Right atrium auricular region (tissue), 2 donors: ENCODE data around the gene NELFB. TPM values are rescaled to one million over a fixed set of nuclear protein-coding genes. Genes with fewer than 3 reads are reported as not detected.

ENCODE experiments used
- DNase-seq: peaks from one replicate; pipeline ENCODE4 v3.0.0-alpha.2; 2019; ENCODE audit warnings: low spot score
- H3K27ac ChIP-seq, 2 donors: fragments of 200-600 bp; sonication (generic); 1 replicate in 1 of 2; 2 replicates in 1 of 2; pipeline ENCODE4 v1.5.1; 2016 to 2019
- H3K27me3 ChIP-seq, 2 donors: fragments of 200-600 bp; sonication (generic); one replicate each; pipeline versions ENCODE4 v1.5.1 to v1.6.0; 2017 to 2019
- H3K36me3 ChIP-seq: fragments of 200-600 bp; sonication (generic); one replicate; pipeline ENCODE4 v1.5.1; 2016
- H3K4me1 ChIP-seq, 2 donors: fragments of 200-600 bp; sonication (generic); one replicate each; pipeline versions ENCODE4 v1.5.1 to v1.6.0; 2017 to 2019
- H3K4me3 ChIP-seq, 2 donors: fragments of 200-600 bp; sonication (generic); 1 replicate in 1 of 2; 2 replicates in 1 of 2; pipeline ENCODE4 v1.5.1; 2017 to 2019; ENCODE audit warnings: mild to moderate bottlenecking in 1 of 2, moderate library complexity in 1 of 2
- H3K9me3 ChIP-seq, 2 donors: fragments of 200-600 bp; sonication (generic); one replicate each; pipeline ENCODE4 v1.5.1; 2019
- total RNA-seq, 2 donors: library from RNA; depleted of rRNA; stranded (reverse); fragments of >200 nt; gene quantifications; one replicate each; pipeline ENCODE4 v1.1.0, GENCODE V29; 2016
- TF ChIP-seq, protein P1 (sequence below), 2 donors: fragments of 200-600 bp; sonication (generic); IDR thresholded peaks; one replicate each; pipeline ENCODE4 v1.5.1; 2019; ENCODE audit warnings: antibody characterized with exemption in 2 of 2

Gene NELFB
- total RNA-seq, 2 donors from 2014 or later, result 30.0 to 38.0 TPM

DNA sequence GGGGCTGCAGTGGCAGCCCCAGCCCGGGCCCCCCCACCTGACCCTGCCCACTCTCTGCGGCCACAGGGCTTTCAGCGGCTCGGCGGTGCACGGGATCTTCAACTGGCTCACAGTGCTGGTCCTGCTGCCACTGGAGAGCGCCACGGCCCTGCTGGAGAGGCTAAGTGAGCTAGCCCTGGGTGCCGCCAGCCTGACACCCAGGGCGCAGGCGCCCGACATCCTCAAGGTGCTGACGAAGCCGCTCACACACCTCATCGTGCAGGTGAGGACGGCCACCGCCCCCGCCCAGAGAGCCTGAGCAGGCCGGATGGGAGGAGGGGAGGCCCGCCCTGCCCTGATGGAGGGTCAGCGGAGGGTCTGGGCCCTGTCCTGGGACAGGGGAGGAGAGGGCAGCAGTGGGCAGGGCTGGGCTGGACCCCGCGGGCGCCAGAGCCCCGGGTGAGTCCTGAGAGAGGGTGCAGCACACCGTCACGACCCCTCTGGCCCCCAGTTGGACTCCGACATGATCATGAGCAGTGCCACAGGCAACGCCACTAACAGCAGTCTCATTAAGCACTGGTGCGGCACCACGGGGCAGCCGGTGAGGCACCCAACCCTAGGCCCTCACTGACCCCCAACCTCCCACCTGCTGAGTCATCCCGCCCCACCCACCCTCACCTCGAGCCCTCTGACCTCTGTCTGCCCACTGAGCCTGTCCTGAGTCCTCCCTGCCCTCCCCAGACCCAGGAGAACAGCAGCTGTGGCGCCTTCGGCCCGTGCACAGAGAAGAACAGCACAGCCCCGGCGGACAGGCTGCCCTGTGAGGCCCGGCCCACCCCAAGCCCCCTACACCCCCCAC is 21.8 kb upstream of the NELFB start:
- no peak overlapping the region for H3K27ac ChIP-seq
- H3K27me3 ChIP-seq, result peaks cover 3 to 5% of the 10 kb centered on the region in 2 donors

DNA sequence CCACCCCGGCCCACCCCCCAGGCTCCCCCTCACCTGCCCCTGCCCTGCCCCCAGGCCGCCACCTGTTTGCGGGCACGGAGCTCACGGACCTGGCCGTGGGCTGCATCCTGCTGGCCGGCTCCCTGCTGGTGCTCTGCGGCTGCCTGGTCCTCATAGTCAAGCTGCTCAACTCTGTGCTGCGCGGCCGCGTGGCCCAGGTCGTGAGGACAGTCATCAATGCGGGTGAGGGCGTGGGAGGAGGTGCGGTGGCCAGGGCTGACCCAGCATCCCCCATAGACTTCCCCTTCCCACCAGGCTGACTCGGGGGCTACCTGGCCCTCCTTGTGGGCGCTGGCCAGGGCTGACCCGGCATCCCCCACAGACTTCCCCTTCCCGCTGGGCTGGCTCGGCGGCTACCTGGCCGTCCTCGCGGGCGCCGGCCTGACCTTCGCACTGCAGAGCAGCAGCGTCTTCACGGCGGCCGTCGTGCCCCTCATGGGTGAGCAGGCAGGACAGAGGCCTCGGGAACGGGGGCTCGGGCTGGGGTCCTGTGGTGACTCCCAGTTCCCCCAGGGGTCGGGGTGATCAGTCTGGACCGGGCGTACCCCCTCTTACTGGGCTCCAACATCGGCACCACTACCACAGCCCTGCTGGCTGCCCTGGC is 21.0 kb upstream of the NELFB start:
- no peak overlapping the region for H3K27ac ChIP-seq
- H3K36me3 ChIP-seq, result no peaks in the 10 kb centered on the region
- no peaks in the 10 kb centered on the region for H3K9me3 ChIP-seq
- H3K4me3 ChIP-seq, result no peak overlapping the region
- TF ChIP-seq, protein P1, sequence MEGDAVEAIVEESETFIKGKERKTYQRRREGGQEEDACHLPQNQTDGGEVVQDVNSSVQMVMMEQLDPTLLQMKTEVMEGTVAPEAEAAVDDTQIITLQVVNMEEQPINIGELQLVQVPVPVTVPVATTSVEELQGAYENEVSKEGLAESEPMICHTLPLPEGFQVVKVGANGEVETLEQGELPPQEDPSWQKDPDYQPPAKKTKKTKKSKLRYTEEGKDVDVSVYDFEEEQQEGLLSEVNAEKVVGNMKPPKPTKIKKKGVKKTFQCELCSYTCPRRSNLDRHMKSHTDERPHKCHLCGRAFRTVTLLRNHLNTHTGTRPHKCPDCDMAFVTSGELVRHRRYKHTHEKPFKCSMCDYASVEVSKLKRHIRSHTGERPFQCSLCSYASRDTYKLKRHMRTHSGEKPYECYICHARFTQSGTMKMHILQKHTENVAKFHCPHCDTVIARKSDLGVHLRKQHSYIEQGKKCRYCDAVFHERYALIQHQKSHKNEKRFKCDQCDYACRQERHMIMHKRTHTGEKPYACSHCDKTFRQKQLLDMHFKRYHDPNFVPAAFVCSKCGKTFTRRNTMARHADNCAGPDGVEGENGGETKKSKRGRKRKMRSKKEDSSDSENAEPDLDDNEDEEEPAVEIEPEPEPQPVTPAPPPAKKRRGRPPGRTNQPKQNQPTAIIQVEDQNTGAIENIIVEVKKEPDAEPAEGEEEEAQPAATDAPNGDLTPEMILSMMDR (IDR thresholded peaks at IDR 0.05), result no peak
- DNase-seq, result no peak
- H3K27me3 ChIP-seq, result peaks cover 3 to 4% of the 10 kb centered on the region in 2 donors
- H3K4me1 ChIP-seq, result peaks cover 0 to 38% of the 10 kb centered on the region in 2 donors

More for the DNA sequence above, 21.8 kb upstream of the NELFB start:
- DNase-seq, result no peak
- H3K4me3 ChIP-seq, result no peak overlapping the region
- no peaks in the 10 kb centered on the region for H3K36me3 ChIP-seq
- H3K9me3 ChIP-seq, result no peaks in the 10 kb centered on the region
- H3K4me1 ChIP-seq, result peaks cover 0 to 29% of the 10 kb centered on the region in 2 donors
- TF ChIP-seq, protein P1 (IDR thresholded peaks at IDR 0.05), result no peak

DNA sequence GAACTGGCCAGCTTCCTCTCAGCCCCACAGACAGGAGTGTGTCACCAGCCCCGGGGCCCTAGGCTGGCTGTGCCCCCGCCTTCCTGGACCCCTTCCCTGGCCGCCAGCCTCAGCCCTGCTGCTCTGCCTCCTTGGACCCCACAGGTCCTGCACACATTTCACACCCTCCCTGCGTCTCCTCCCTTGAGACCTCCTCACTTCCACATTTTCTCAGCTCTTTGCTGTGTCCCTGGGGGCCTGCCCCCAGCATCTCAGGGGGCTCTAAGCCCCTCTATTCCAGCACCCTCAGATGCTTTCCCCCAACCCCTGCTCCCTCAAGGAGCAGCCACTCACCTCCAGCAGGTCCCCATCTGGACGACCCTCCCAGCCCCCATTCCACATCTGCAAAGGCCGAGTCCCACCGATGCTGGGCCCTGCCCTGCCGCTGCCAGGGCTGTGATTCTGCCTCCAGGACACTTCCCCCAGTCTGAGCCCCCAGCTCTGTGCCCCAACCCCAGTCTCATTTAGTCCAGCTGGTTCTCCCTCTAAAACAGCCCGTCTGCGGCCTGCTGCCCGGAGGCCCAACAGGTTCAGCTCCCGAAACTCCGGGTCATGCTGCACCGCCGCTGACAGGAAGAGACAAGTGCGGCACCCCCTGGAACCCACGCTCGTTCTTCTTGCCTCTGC is 20.2 kb upstream of the NELFB start:
- TF ChIP-seq, protein P1 (IDR thresholded peaks at IDR 0.05), result no peak
- Histone ChIP-seq H3K27ac (no peak overlapping the region), H3K27me3 (peaks cover 0 to 4% of the 10 kb centered on the region in 2 donors), H3K9me3 (no peaks in the 10 kb centered on the region), H3K36me3 (no peaks in the 10 kb centered on the region), H3K4me3 (no peak overlapping the region), H3K4me1 (peaks cover 0 to 45% of the 10 kb centered on the region in 2 donors)
- no peak for DNase-seq

DNA sequence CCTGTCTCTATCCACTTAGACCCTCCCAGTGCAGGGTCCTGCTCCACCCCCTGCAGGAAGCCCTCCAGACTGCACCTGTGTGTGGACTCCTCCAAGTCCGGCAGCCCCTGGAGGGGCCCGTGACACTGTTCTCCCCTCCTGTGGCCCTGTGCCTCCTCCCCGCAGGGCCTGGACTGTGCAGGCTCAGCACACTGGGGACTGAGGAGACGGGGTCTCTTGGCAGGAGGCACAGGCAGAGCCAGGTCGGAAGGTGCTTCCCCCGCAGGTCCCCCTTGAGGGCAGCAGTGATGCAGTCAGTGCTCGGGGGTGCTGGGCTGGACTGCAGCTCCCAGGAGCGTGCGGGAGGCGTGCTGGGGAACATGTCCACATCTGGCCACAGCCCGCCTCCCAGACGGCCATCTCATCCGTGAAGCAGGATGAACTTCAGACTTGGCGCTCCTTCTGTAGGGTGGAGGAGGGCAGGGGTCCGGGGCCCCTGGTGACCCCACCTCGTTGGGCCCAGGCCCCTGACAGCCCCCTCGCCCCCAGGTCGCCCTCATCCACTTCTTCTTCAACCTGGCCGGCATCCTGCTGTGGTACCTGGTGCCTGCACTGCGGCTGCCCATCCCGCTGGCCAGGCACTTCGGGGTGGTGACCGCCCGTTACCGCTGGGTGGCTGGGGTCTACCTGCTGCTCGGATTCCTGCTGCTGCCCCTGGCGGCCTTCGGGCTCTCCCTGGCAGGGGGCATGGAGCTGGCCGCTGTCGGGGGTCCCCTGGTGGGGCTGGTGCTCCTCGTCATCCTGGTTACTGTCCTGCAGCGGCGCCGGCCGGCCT is 19.5 kb upstream of the NELFB start:
- DNase-seq, result no peak
- Histone ChIP-seq H3K4me3 (peak overlapping the region in 1 of 2 donors; percentile 32), H3K9me3 (no peaks in the 10 kb centered on the region), H3K4me1 (peaks cover 0 to 47% of the 10 kb centered on the region in 2 donors), H3K27me3 (peaks cover 0 to under 1% of the 10 kb centered on the region in 2 donors), H3K27ac (peak overlapping the region; percentile 12 to 23), H3K36me3 (no peaks in the 10 kb centered on the region)
- TF ChIP-seq, protein P1 (IDR thresholded peaks at IDR 0.05), result no peak

DNA sequence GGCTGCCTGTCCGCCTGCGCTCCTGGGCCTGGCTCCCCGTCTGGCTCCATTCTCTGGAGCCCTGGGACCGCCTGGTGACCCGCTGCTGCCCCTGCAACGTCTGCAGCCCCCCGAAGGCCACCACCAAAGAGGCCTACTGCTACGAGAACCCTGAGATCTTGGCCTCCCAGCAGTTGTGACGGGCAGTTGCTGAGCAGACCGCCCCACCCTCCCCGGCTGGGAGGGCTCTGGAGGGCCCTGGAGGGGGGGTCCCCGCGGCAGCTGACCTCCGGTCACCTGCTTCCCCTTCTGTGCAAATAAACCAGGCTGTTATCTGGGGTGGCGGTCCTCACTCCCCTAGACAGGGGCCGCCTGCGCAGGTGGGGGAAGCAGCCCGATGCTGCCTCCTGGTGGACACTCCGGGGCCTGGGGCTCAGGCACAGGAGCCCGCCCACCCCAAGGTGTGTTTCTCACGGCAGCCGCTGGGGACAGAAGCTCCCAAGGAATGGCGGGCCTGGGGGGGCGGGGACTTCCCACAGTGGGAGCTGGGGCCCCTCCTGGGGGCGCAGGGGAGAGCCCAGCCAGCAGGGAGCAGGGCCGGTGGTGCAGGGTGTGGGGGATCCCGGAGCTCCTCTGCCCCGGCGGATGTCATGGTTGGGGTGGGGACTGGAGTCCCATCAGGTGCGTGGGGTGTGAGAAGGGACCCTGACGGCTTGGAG is 18.7 kb upstream of the NELFB start:
- Histone ChIP-seq H3K4me1 (peaks cover 0 to 47% of the 10 kb centered on the region in 2 donors), H3K27me3 (no peaks in the 10 kb centered on the region), H3K36me3 (no peaks in the 10 kb centered on the region), H3K9me3 (no peaks in the 10 kb centered on the region), H3K4me3 (peak overlapping the region; percentile 0 to 32), H3K27ac (peak overlapping the region; percentile 12 to 43)
- DNase-seq, result peak; percentile 86
- TF ChIP-seq, protein P1 (IDR thresholded peaks at IDR 0.05), result peak; percentile 100
